ENCODE measurements around the gene TFDP2.
"Not testable (repeated sequence)": the region's sequence is repeated elsewhere in the genome, so short reads cannot be mapped to it uniquely, and the experiment has no call there.

The TFDP2 gene

GRCh38 chr3:142075656-142076055 is 73.7 kb downstream of the TFDP2 start:
- not testable (repeated sequence) for DNase-seq (ENCODE audit: low spot score)

GRCh38 chr3:142072816-142073215 is 76.5 kb downstream of the TFDP2 start:
- DNase-seq (ENCODE audit: low spot score) = no peak

- no peak for DNase-seq (ENCODE audit: low spot score)
These were observed 83.4 kb downstream of the TFDP2 start for GRCh38 chr3:142065932-142066331.

- DNase-seq (ENCODE audit: low spot score) = no peak
These were observed 84.0 kb downstream of the TFDP2 start for GRCh38 chr3:142065344-142065743.

GRCh38 chr3:142064454-142064853 is 84.9 kb downstream of the TFDP2 start:
- DNase-seq (ENCODE audit: low spot score) = no peak

GRCh38 chr3:142057331-142057725 is 92.0 kb downstream of the TFDP2 start:
- no peak for DNase-seq (ENCODE audit: low spot score)

- no peak for DNase-seq (ENCODE audit: low spot score)
These were observed 92.6 kb downstream of the TFDP2 start for GRCh38 chr3:142056656-142057330.

- no peak for DNase-seq (ENCODE audit: low spot score)
These were observed 95.5 kb downstream of the TFDP2 start for GRCh38 chr3:142053835-142054234.

- DNase-seq (ENCODE audit: low spot score) = no peak
These were observed 96.1 kb downstream of the TFDP2 start for GRCh38 chr3:142053244-142053643.

GRCh38 chr3:142051351-142051750 is 98.0 kb downstream of the TFDP2 start:
- DNase-seq (ENCODE audit: low spot score) = no peak

GRCh38 chr3:142047021-142047369 is 102.3 kb downstream of the TFDP2 start:
- DNase-seq (ENCODE audit: low spot score) = no peak

- DNase-seq (ENCODE audit: low spot score) = no peak
These were observed 102.9 kb downstream of the TFDP2 start for GRCh38 chr3:142046320-142047020.

- no peak for DNase-seq (ENCODE audit: low spot score)
These were observed 108.3 kb downstream of the TFDP2 start for GRCh38 chr3:142040941-142041491.

GRCh38 chr3:142035308-142035922 is 113.9 kb downstream of the TFDP2 start:
- no peak for DNase-seq (ENCODE audit: low spot score)

- DNase-seq (ENCODE audit: low spot score) = no peak
These were observed 116.1 kb downstream of the TFDP2 start for GRCh38 chr3:142033292-142033691.

- DNase-seq (ENCODE audit: low spot score) = no peak
These were observed 117.8 kb downstream of the TFDP2 start for GRCh38 chr3:142031575-142031974.

- no peak for DNase-seq (ENCODE audit: low spot score)
These were observed 119.6 kb downstream of the TFDP2 start for GRCh38 chr3:142029791-142030190.

GRCh38 chr3:142029052-142029642 is 120.2 kb downstream of the TFDP2 start:
- no peak for DNase-seq (ENCODE audit: low spot score)

- DNase-seq (ENCODE audit: low spot score) = peak; percentile 56
These were observed 121.0 kb downstream of the TFDP2 start for GRCh38 chr3:142028243-142028777.

- DNase-seq (ENCODE audit: low spot score) = no peak
These were observed 121.6 kb downstream of the TFDP2 start for GRCh38 chr3:142027735-142028134.

GRCh38 chr3:142027300-142027699 is 122.0 kb downstream of the TFDP2 start:
- no peak for DNase-seq (ENCODE audit: low spot score)

- DNase-seq (ENCODE audit: low spot score) = no peak
These were observed 123.0 kb downstream of the TFDP2 start for GRCh38 chr3:142026333-142026732.

Measured in cerebellar cortex (tissue), 1 donor.